Measurements from ENCODE around the gene DHRS4L2.
"Not testable (repeated sequence)": the region's sequence is repeated elsewhere in the genome, so short reads cannot be mapped to it uniquely, and the experiment has no call there.

Gene DHRS4L2

GRCh38 chr14:23988607-23989363, at the start of gene DHRS4L2:
Gene DHRS4L2, plus strand, starts transcription at chr14:23988929. Its CDS starts 19 bp downstream, at chr14:23988948.
- DNase-seq (ENCODE audit: low read depth in 3 of 3), result peak; percentile 67 to 88 (median 74)

GRCh38 chr14:23939607-23940326, 49.0 kb upstream of the DHRS4L2 start:
- DNase-seq (ENCODE audit: low read depth in 3 of 3), result no peak

- DNase-seq (ENCODE audit: low read depth in 3 of 3), result no peak
These were observed 47.5 kb upstream of the DHRS4L2 start for GRCh38 chr14:23941230-23941629.

DNA sequence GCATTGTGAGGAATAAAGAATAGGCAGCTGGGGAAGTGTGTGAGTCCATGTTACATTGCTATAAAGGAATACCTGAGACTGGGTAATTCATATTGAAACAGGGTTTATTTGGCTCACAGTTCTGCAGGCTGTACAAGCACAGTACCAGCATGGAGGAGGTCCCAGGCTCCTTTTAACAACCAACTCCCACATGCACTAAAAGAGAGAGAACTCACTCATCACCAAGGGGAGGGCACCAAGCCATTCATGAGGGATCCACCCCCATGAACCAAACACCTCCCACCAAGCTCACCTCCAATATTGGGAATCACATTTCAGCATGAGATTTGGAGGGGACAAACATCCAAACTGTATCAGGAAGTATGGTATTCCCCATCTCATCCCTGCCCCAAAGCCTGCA, 47.1 kb upstream of the DHRS4L2 start:
- DNase-seq (ENCODE audit: low read depth in 3 of 3), result no peak

- DNase-seq (ENCODE audit: low read depth in 3 of 3), result no peak
These were observed 46.1 kb upstream of the DHRS4L2 start for GRCh38 chr14:23942587-23942986.

GRCh38 chr14:23949069-23949468, 39.7 kb upstream of the DHRS4L2 start:
- DNase-seq (ENCODE audit: low read depth in 3 of 3), result not testable (repeated sequence)

GRCh38 chr14:23950411-23951135, 38.2 kb upstream of the DHRS4L2 start:
- no peak for DNase-seq (ENCODE audit: low read depth in 3 of 3)

GRCh38 chr14:23951136-23951466, 37.6 kb upstream of the DHRS4L2 start:
- not testable (repeated sequence) for DNase-seq (ENCODE audit: low read depth in 3 of 3)

- DNase-seq (ENCODE audit: low read depth in 3 of 3), result no peak
These were observed 37.0 kb upstream of the DHRS4L2 start for GRCh38 chr14:23951590-23952201.

GRCh38 chr14:23953116-23953463, 35.6 kb upstream of the DHRS4L2 start:
- DNase-seq (ENCODE audit: low read depth in 3 of 3), result not testable (repeated sequence)

- DNase-seq (ENCODE audit: low read depth in 3 of 3), result peak; percentile 62 to 83 (median 67)
These were observed 35.1 kb upstream of the DHRS4L2 start, which contains the start of gene DHRS4 for GRCh38 chr14:23953464-23954278. Gene DHRS4, plus strand, starts transcription at chr14:23953770. Its CDS starts 19 bp downstream, at chr14:23953789.

- DNase-seq (ENCODE audit: low read depth in 3 of 3), result not testable (repeated sequence)
These were observed 34.5 kb upstream of the DHRS4L2 start for GRCh38 chr14:23954279-23954614.

- not testable (repeated sequence) for DNase-seq (ENCODE audit: low read depth in 3 of 3)
These were observed 33.8 kb upstream of the DHRS4L2 start for GRCh38 chr14:23954965-23955364.

GRCh38 chr14:23955811-23956210, 32.9 kb upstream of the DHRS4L2 start:
- DNase-seq (ENCODE audit: low read depth in 3 of 3), result not testable (repeated sequence)

GRCh38 chr14:23957913-23958569, 30.7 kb upstream of the DHRS4L2 start:
- not testable (repeated sequence) for DNase-seq (ENCODE audit: low read depth in 3 of 3)

- DNase-seq (ENCODE audit: low read depth in 3 of 3), result not testable (repeated sequence)
These were observed 27.8 kb upstream of the DHRS4L2 start for GRCh38 chr14:23960899-23961298.

DNA sequence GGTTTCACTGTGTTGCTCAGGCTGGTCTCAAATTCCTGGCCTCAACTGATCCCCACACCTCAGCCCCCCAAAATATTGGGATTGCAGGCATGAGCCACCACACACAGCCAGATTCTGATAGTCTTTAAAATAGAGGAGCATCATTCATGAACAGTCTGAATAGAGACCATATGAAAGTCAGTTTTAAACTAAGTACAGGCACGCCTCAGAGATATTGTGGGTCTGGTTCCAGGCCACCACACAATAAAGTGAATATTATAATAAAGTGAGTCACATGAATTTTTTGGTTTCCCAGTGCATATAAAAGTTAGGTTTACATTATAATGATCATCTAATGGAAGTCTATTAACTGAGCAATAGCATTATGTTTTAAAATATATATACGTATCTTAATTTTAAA, 27.0 kb upstream of the DHRS4L2 start:
- not testable (repeated sequence) for DNase-seq (ENCODE audit: low read depth in 3 of 3)

- DNase-seq (ENCODE audit: low read depth in 3 of 3), result not testable (repeated sequence)
These were observed 19.6 kb upstream of the DHRS4L2 start for GRCh38 chr14:23969130-23969480.

GRCh38 chr14:23969481-23970282, 19.0 kb upstream of the DHRS4L2 start:
- peak; percentile 35 to 66 (median 40) for DNase-seq (ENCODE audit: low read depth in 3 of 3)

DNA sequence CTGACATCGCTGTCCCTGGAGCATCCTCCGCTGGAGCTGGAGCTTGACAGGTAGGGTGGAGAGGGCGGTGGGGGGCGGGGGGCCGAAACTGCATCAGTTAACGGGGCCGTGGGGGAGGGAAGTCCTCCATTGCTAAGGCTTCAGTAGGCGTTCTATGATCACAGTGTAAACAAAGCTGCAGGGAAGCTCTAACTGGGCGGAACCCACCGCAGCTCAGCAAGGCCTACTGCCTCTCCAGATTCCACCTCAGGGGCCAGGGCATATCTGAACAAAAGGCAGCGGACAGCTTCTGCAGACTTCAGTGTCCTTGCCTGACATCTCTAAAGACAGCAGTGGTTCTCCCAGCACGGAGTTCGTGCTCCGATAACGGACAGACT, 18.5 kb upstream of the DHRS4L2 start:
- not testable (repeated sequence) for DNase-seq (ENCODE audit: low read depth in 3 of 3)

Measured in stimulated activated CD4-positive, alpha-beta T cell treated with anti-CD3 and anti-CD28 coated beads, TNF-alpha, amount 100 ng/mL, for 24 hours (primary cell).